ENCODE measurements around the gene CRYZ.
A peak's percentile ranks its signal among the peaks of the same experiment; 100 is the strongest.
"Not testable (repeated sequence)": the region's sequence is repeated elsewhere in the genome, so short reads cannot be mapped to it uniquely, and the experiment has no call there.

The CRYZ gene

GRCh38 chr1:74732960-74733603, at the start of gene CRYZ, which contains the start of gene TYW3:
TSS of gene CRYZ (minus strand) at chr1:74733050. CDS start at chr1:74724821, 8,229 bp downstream.
TSS of gene TYW3 (plus strand) at chr1:74733152. CDS start at chr1:74733245, 93 bp downstream.
- no peak for FAIRE-seq
- peak; percentile 81 for DNase-seq (ENCODE audit: low spot score)

GRCh38 chr1:74780594-74780993, 47.7 kb upstream of the CRYZ start:
- FAIRE-seq, result no peak
- no peak for DNase-seq (ENCODE audit: low spot score)

DNA sequence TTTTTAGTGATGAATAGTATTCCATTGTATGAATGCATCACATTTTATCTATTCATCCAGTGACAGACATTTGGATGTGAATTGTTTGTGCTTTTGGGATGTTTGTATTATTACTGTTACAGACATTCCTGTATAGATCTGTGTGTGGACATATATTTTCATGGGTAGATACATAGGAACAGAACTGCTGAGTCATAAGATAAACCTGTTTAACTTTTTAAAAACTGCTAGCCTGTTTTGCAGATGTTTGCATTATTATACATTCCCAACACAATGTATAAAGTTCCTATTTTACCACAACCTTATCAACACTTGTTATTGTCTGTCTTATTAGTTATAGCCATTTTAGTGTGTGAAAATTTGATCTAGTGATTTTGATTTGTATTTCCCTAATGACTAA, 46.9 kb upstream of the CRYZ start:
- DNase-seq (ENCODE audit: low spot score) (no peak), FAIRE-seq (no peak)

DNA sequence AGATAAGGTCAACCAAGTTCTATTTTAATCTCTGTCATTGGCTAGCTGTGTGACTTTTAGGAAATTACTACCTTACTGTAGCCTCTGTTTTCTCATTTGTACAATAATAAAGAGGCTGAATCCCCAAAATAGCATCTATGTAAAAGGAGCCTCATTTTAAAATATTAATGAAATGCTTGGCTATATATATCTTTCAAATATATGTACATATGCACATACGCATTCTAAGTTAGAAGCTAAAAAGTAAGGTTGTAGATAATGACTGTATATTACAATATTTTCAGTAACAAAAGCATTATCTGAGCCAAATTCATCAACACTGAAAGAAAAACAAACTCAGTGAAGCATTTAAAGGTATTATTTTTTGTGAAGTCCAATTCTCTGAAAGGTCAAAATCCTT, 44.7 kb upstream of the CRYZ start:
- FAIRE-seq, result no peak

DNA sequence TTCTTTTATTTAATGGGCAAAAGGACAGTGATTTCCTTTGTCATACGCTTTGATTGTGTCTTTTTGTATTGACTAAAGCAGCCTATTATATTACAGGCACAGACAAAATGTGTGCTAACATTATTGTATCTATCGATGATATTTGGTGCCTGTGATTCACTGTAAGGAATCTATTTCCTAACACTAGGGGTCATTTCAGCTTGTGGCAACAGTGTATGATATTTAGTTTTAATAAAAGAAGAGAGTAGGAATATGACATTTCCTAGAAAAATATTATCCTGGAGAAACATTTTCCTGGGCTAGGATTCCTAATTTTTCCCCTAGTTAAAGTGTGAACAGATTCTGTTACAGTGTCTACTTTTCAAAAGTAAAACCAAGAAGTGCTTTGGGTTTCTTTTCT, 42.9 kb upstream of the CRYZ start:
- no peak for FAIRE-seq

More for the DNA sequence above, 44.7 kb upstream of the CRYZ start:
- no peak for DNase-seq (ENCODE audit: low spot score)

DNA sequence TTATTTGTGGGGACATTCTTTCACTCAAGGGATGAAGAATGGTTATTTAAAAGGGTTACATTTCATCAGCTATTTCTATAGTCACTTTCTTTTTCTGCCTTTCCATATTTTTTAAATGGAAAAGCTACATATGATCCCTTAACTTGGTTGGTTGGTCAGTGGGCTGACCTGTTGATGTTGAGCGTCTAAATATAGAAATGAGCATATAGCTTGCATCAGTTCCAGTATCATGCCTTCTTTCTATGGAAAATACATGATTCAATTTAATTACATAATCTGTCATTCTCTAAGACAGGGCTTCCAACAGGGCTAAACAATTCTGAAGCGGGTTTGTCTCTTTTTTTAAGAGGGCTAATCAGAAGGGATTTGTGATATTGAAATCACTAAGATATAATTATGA, 40.7 kb upstream of the CRYZ start:
- DNase-seq (ENCODE audit: low spot score) (no peak), FAIRE-seq (no peak)

More for the DNA sequence above, 42.9 kb upstream of the CRYZ start:
- no peak for DNase-seq (ENCODE audit: low spot score)

DNA sequence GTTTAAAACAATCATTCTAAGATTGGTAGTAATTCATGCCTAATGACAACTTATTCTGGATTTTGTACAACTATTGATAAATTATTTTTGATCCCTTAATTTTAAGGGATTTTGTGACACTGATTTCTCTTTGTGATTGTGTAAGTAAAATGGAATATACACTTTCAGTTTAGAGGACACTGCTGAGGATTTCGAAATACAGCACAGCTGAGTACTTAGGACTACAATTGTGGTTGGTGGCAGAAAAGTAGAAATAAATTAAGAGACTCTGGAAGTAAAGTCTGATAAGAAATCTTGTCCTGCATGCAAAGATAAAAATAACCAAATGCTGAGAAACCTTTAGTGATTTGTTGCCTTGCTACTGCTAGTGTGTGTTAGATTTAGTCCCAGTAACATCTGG, 40.1 kb upstream of the CRYZ start:
- no peak for DNase-seq (ENCODE audit: low spot score)
- no peak for FAIRE-seq

- DNase-seq (ENCODE audit: low spot score) (peak; percentile 17), FAIRE-seq (no peak)
Measured at GRCh38 chr1:74771913-74772515, 39.2 kb upstream of the CRYZ start.

- FAIRE-seq, result no peak
- DNase-seq (ENCODE audit: low spot score), result peak; percentile 22
Measured at GRCh38 chr1:74767490-74767889, 34.6 kb upstream of the CRYZ start.

GRCh38 chr1:74766579-74766978, 33.7 kb upstream of the CRYZ start:
- FAIRE-seq (no peak), DNase-seq (ENCODE audit: low spot score) (no peak)

- DNase-seq (ENCODE audit: low spot score), result no peak
- FAIRE-seq, result no peak
Measured at GRCh38 chr1:74763807-74764206, 31.0 kb upstream of the CRYZ start.

- DNase-seq (ENCODE audit: low spot score); FAIRE-seq: not testable (repeated sequence)
Measured at GRCh38 chr1:74756650-74757049, 23.8 kb upstream of the CRYZ start.

- FAIRE-seq (no peak), DNase-seq (ENCODE audit: low spot score) (no peak)
Measured at GRCh38 chr1:74755475-74755874, 22.6 kb upstream of the CRYZ start.

GRCh38 chr1:74753104-74753503, 20.3 kb upstream of the CRYZ start:
- FAIRE-seq (no peak), DNase-seq (ENCODE audit: low spot score) (no peak)

DNA sequence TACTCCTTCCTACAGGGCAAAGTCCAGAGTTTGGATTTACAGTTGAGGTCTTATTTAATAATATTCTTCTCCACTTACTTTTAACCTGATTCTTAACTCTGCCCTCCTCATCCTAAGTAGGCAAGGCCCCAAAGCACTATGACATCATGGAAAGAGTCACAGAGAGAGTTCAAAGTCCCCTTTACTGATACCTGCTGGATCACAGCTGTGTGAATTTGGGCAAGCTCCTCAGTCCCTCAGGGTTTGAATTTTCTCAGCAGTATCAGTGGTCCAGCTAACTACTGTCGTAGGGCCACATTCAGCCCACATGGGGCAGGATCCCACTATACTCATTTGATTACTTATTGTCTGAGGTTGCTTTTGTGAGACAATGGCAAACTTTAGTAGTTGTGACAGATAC, 16.1 kb upstream of the CRYZ start:
- FAIRE-seq (no peak), DNase-seq (ENCODE audit: low spot score) (no peak)

DNA sequence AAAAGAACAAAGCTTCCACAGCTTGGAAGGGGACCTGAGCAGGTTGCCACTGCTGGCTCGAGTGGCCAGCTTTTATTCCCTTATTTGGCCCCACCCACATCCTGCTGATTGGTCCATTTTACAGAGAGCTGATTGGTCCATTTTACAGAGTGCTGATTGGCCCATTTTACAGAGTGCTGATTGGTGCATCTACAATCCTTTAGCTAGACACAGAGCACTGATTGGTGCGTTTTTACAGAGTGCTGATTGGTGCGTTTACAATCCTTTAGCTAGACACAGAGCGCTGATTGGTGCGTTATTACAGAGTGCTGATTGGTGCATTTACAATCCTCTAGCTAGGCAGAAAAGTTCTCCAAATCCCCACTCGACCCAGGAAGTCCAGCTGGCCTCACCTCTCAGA, 12.4 kb upstream of the CRYZ start:
- DNase-seq (ENCODE audit: low spot score); FAIRE-seq: not testable (repeated sequence)

GRCh38 chr1:74740307-74740980, 7.6 kb upstream of the CRYZ start:
- not testable (repeated sequence) for DNase-seq (ENCODE audit: low spot score); FAIRE-seq

DNA sequence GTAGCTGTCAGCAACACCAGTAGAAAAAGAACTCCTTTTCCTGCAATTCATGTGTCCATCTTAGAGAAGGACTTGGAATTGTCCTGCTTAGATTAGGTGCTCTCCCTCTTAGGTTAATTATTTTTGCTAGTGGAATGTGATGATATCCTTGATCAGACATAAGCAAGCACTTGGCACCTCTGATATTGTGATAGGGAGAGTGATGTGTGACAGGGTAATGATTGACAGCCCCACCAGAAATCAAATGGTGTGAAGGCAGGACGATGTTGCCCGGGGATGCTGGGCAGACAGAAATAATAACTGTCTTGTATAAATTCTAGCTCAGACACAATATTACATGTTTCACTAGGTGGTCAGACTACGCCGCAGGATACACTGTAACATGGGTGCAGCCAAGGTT, 4.5 kb upstream of the CRYZ start:
- FAIRE-seq, result no peak
- no peak for DNase-seq (ENCODE audit: low spot score)

DNA sequence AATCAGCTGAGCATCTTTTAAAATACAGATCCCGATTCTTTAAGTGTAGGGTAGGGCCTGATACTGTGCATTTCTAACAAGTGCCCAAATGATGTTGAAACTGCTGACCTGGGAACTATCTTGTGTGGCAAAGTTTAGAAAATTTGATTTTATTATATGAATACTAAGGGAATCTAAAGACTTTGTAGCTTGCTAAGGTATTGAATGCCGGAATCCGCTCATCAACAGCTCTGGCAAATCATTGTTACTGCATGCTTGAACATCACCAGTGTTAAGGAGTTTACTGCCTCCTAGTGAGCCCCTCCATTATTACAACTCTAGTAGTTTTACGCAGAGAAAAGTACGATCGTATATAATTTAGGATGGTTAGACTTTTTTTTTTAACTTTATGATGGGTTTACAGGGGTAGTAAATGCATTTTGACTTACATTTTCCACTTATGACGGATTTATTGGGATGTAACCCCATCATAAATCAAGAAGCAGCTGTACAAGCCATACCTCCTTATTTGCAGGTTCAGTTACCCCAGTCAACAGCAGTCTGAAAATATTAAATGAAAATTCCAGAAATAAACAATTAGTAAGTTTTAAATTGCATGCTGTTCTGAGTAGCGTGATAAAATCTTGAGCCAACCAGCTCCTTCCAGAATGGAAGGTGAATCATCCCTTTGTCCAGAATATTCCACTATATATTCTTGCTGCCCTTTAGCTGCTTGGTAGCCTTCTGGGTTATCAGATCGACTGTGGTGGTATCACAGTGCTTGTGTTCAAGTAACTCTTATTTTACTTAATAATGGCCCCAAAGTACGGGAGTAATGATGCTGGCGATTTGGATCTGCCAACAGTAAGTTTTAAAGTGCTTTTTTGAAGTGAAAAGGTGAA, 994 bp upstream of the CRYZ start:
- no peak for FAIRE-seq
- DNase-seq (ENCODE audit: low spot score), result peak; percentile 48

GRCh38 chr1:74732071-74732946, 541 bp downstream of the CRYZ start:
- peak; percentile 36 for DNase-seq (ENCODE audit: low spot score)
- FAIRE-seq, result not testable (repeated sequence)

Data from urothelium cell line (cell line).